Stimulated activated naive CD8-positive, alpha-beta T cell treated with anti-CD3 and anti-CD28 coated beads, Interleukin-15, Interleukin-2, amounts not matched to agents 100 ng/mL and 50 ng/mL, for 24 hours (primary cell): ENCODE measurements around the gene ARHGAP44.

Experiments used
- H3K27ac Mint-ChIP-seq: one replicate; pipeline ENCODE4 v1.8.0; 2021; ENCODE audit warnings: mild to moderate bottlenecking, mixed read lengths
- H3K27me3 Mint-ChIP-seq: one replicate; pipeline ENCODE4 v1.8.0; 2021; ENCODE audit warnings: mixed read lengths
- H3K36me3 Mint-ChIP-seq: one replicate; pipeline ENCODE4 v1.8.0; 2021; ENCODE audit warnings: low read depth, mixed read lengths
- H3K4me1 Mint-ChIP-seq: one replicate; pipeline ENCODE4 v1.8.0; 2021; ENCODE audit warnings: low read depth, mixed read lengths
- H3K4me3 Mint-ChIP-seq: one replicate; pipeline ENCODE4 v1.8.0; 2021; ENCODE audit warnings: mild to moderate bottlenecking, mixed read lengths
- H3K9me3 Mint-ChIP-seq: one replicate; pipeline ENCODE4 v1.8.0; 2021; ENCODE audit warnings: mixed read lengths

Gene ARHGAP44

GRCh38 chr17:12996941-12997340, 207.6 kb downstream of the ARHGAP44 start:
- no peaks in the 10 kb centered on the region for H3K27me3 Mint-ChIP-seq
- H3K27ac Mint-ChIP-seq = no peak overlapping the region
- H3K4me3 Mint-ChIP-seq = no peak overlapping the region
- no peaks in the 10 kb centered on the region for H3K4me1 Mint-ChIP-seq
- H3K36me3 Mint-ChIP-seq = peaks cover 58% of the 10 kb centered on the region
- no peaks in the 10 kb centered on the region for H3K9me3 Mint-ChIP-seq

DNA sequence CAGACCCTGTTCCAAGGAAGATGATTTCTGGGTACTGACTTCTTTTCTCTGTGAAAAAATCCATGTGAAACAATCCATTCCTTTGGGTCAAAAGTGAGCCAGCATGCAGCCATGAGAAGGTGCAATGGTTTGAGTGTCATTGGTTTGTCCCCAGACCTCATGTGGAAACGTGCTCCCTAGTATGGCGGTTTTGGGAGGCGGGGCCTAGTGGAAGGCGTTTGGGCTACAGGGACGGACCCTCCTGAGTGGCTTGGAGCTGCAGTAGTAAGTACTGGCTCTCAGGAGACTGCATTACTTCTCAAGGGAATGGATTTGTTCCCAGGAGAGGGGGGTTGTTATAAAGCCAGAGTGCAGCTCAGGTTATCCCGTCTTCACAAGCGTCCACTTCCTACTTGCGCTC, 209.2 kb downstream of the ARHGAP44 start:
- Mint-ChIP-seq H3K4me1 (no peaks in the 10 kb centered on the region), H3K4me3 (no peak overlapping the region), H3K36me3 (peaks cover 48% of the 10 kb centered on the region), H3K27me3 (no peaks in the 10 kb centered on the region), H3K9me3 (no peaks in the 10 kb centered on the region), H3K27ac (no peak overlapping the region)

DNA sequence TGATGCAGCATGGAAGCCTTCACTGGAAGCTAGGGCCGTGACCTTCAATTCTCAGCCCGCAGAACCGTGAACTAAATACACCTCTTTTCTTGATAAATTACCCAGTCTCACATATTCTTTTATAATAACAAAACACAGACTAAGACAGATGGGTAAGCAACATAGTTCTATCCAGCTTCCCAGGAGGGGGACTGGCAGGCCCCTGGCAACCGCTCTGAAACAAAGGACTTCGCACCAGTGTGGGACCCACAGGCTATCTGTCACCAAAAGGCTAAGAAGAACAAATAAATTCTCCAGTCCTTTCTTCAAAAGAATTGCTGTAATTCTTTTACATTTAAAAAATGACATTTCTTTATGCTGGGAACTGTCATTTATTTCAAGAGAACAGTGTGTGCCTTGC, 209.6 kb downstream of the ARHGAP44 start:
- H3K9me3 Mint-ChIP-seq = no peaks in the 10 kb centered on the region
- no peaks in the 10 kb centered on the region for H3K4me1 Mint-ChIP-seq
- peaks cover 51% of the 10 kb centered on the region for H3K36me3 Mint-ChIP-seq
- no peaks in the 10 kb centered on the region for H3K27me3 Mint-ChIP-seq
- no peak overlapping the region for H3K4me3 Mint-ChIP-seq
- H3K27ac Mint-ChIP-seq = no peak overlapping the region

DNA sequence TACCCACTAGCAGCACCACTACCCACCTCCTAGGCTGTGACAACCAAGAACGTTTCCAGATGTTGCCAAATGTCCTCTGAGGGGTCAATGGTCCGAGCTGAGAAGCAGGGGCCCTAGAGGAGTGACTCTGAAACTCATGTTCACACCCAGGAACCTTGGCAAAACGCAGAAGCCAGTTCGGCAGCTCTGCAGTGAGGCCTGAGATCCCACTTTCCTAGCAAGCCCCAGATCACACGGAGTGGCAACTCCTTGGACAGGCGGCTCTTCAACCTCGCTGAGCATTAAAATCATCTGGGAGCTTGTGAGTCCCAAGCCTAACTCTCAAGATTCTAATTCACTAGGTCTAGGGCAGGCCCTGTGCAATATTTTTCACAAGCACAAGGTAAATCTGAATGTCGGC, 211.3 kb downstream of the ARHGAP44 start:
- Mint-ChIP-seq H3K4me1 (no peaks in the 10 kb centered on the region), H3K4me3 (no peak overlapping the region), H3K36me3 (peaks cover 55% of the 10 kb centered on the region), H3K27ac (no peak overlapping the region), H3K9me3 (no peaks in the 10 kb centered on the region), H3K27me3 (no peaks in the 10 kb centered on the region)

DNA sequence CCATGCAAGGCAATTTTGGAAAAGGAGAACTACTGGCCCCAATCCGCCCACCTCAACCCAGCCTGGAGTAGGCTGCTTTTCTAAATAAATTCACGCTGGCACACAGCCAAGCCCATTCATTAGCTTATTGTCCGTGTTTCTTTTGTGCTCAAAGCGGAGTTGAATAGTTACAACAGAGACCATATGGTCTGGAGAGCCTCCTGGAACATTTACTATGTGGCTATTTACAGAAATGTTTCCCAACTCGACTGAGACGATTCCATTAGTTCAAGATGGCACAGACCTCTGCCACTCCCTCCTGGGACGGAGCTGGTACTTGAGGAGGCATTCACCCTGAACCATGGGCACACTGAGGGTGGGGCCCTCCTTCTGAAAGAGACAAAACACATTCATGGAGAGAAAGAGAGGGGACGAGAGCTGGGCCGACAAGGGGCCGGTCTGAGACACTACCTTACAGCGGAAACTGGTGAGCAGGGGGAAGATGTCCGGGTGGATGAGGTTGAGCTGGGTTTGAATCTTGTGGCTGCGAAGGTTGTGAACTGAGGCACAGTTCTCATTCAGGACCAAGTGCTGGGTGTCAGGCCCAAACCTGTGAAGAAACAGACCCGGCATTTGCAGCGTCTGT, 212.8 kb downstream of the ARHGAP44 start:
- Mint-ChIP-seq H3K27ac (no peak overlapping the region), H3K9me3 (no peaks in the 10 kb centered on the region), H3K4me3 (no peak overlapping the region), H3K36me3 (peaks cover 48% of the 10 kb centered on the region), H3K27me3 (no peaks in the 10 kb centered on the region), H3K4me1 (no peaks in the 10 kb centered on the region)

GRCh38 chr17:13002761-13003453, 213.6 kb downstream of the ARHGAP44 start:
- Mint-ChIP-seq H3K9me3 (no peaks in the 10 kb centered on the region), H3K27ac (no peak overlapping the region), H3K27me3 (no peaks in the 10 kb centered on the region), H3K4me3 (no peak overlapping the region), H3K4me1 (no peaks in the 10 kb centered on the region), H3K36me3 (peaks cover 47% of the 10 kb centered on the region)

- Mint-ChIP-seq H3K4me3 (no peak overlapping the region), H3K4me1 (no peaks in the 10 kb centered on the region), H3K36me3 (peaks cover 42% of the 10 kb centered on the region), H3K27ac (no peak overlapping the region), H3K27me3 (no peaks in the 10 kb centered on the region), H3K9me3 (no peaks in the 10 kb centered on the region)
Observed at GRCh38 chr17:13003454-13003851, 214.2 kb downstream of the ARHGAP44 start.

DNA sequence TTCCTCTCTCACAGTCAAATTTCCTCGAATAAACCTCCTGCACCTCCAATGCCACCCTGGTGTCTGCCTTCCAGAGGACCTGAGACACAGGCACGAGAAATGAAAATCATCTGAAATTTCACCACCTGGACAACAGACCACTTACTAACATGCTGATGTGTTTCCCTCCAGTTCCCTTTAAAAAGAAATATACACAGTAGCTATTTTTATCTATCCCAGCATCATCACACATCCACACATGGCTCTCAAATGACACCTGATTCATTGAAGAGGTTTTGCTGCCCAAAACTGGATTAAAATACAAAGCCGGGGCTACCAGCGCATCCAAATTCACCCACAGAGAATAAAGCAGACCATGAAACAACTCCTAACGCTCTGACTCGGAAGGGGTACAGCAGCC, 214.6 kb downstream of the ARHGAP44 start:
- H3K36me3 Mint-ChIP-seq = peaks cover 38% of the 10 kb centered on the region
- no peaks in the 10 kb centered on the region for H3K9me3 Mint-ChIP-seq
- H3K27me3 Mint-ChIP-seq = no peaks in the 10 kb centered on the region
- H3K4me1 Mint-ChIP-seq = no peaks in the 10 kb centered on the region
- peak overlapping the region; percentile 11 for H3K27ac Mint-ChIP-seq
- H3K4me3 Mint-ChIP-seq = no peak overlapping the region

DNA sequence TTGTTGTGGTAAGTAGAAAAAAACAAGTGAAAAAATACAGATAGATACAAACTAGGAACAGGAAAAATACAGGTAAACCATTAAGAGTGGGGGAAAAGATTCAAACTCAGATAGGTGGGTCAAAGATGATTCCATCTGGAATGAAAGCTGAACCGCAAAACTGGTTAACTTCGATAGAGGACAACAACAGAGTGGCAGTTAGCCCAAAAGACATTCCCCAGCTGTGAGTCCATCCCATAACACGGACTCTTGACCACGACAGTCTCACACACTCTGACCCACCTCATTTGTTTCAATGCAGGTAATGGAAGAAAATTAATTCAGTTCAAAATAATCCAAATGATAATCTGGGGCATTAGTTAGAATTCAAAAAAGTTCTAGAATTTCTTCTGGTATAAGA, 215.0 kb downstream of the ARHGAP44 start:
- H3K27me3 Mint-ChIP-seq = no peaks in the 10 kb centered on the region
- H3K4me3 Mint-ChIP-seq = no peak overlapping the region
- H3K36me3 Mint-ChIP-seq = peaks cover 35% of the 10 kb centered on the region
- no peak overlapping the region for H3K27ac Mint-ChIP-seq
- H3K4me1 Mint-ChIP-seq = no peaks in the 10 kb centered on the region
- H3K9me3 Mint-ChIP-seq = no peaks in the 10 kb centered on the region

- Mint-ChIP-seq H3K27me3 (no peaks in the 10 kb centered on the region), H3K9me3 (no peaks in the 10 kb centered on the region), H3K4me1 (no peaks in the 10 kb centered on the region), H3K36me3 (peaks cover 44% of the 10 kb centered on the region), H3K27ac (no peak overlapping the region), H3K4me3 (no peak overlapping the region)
Observed at GRCh38 chr17:13005530-13005929, 216.2 kb downstream of the ARHGAP44 start.

DNA sequence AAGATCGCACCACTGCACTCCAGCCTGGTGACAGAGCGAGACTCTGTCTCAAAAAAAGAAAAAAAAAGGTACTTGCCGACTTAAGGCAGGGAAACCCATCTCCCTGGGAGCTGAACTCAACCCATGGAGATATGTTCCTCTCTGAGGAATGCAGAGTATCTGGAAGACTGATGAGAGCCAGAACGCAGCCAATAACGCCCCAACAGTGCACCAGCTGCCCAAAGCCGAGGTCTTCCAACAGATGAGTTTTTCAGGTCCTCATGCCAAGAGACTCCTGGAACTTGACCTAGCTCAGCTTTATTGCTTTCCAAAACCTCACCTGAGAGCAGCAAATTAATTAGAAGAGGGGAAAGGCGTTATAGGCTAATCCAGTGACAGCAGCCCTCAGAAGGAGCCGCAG, 219.2 kb downstream of the ARHGAP44 start:
- H3K4me1 Mint-ChIP-seq = no peaks in the 10 kb centered on the region
- H3K9me3 Mint-ChIP-seq = no peaks in the 10 kb centered on the region
- no peak overlapping the region for H3K27ac Mint-ChIP-seq
- peaks cover 65% of the 10 kb centered on the region for H3K36me3 Mint-ChIP-seq
- no peak overlapping the region for H3K4me3 Mint-ChIP-seq
- H3K27me3 Mint-ChIP-seq = no peaks in the 10 kb centered on the region

GRCh38 chr17:13010959-13011358, 221.7 kb downstream of the ARHGAP44 start:
- Mint-ChIP-seq H3K4me3 (no peak overlapping the region), H3K9me3 (no peaks in the 10 kb centered on the region), H3K36me3 (peaks cover 68% of the 10 kb centered on the region), H3K4me1 (peaks cover 12% of the 10 kb centered on the region), H3K27ac (no peak overlapping the region), H3K27me3 (no peaks in the 10 kb centered on the region)

- Mint-ChIP-seq H3K27ac (peak overlapping the region; percentile 12), H3K9me3 (no peaks in the 10 kb centered on the region), H3K27me3 (no peaks in the 10 kb centered on the region), H3K36me3 (peaks cover 66% of the 10 kb centered on the region), H3K4me1 (peaks cover 28% of the 10 kb centered on the region), H3K4me3 (no peak overlapping the region)
Observed at GRCh38 chr17:13014801-13015200, 225.5 kb downstream of the ARHGAP44 start.

- peaks cover 28% of the 10 kb centered on the region for H3K4me1 Mint-ChIP-seq
- peak overlapping the region; percentile 95 for H3K4me3 Mint-ChIP-seq
- peak overlapping the region; percentile 89 for H3K27ac Mint-ChIP-seq
- no peaks in the 10 kb centered on the region for H3K27me3 Mint-ChIP-seq
- no peaks in the 10 kb centered on the region for H3K9me3 Mint-ChIP-seq
- peaks cover 46% of the 10 kb centered on the region for H3K36me3 Mint-ChIP-seq
Observed at GRCh38 chr17:13016881-13017654, 227.8 kb downstream of the ARHGAP44 start.

DNA sequence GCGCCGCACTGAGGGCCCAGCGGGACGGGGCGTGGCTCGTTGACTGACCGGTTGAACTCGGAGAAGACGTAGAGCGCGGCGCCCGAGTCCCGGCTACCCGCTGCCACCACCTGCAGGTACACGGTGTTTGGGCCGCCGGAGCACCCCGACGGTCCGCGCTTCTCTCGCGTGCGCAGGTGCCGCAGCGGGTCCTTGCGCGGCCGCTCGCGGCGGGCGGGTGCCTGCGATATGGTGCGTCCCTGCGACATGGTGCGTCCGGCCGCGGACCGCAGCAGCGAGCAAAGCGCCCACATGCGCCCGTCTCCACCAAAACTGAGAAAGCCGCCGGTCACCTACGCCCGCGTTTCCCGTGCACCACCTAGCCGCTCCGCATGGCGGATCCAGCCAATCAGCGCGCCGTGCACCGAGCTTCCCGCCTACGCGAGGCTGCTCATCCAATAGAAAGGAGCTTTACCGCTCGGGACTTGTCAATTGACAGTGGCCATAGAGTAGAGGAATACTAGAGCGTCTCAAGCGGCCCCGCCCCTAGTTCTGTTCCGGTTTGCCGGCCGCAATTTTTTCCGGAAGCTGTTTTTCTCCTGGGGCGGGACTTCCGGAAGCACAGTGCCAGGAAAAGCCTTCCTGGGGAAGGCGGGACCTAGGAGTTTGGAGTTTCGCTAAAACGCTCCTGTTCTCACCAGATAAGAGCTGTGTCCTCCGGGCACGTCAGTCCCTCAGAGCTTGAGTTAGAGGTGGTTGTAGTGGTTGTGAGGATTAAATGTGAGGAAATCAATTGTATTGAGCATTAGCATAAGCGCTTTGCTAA, 228.6 kb downstream of the ARHGAP44 start, which contains the start of gene ELAC2:
Gene ELAC2, minus strand, starts transcription at position 373 of the 805 bp plus-strand sequence. Its CDS starts 80 bp downstream, at position 293.
- Mint-ChIP-seq H3K36me3 (peaks cover 40% of the 10 kb centered on the region), H3K9me3 (no peaks in the 10 kb centered on the region), H3K4me1 (peaks cover 28% of the 10 kb centered on the region), H3K27me3 (no peaks in the 10 kb centered on the region), H3K27ac (peak within 1 kb of the TSS; percentile 96), H3K4me3 (peak within 1 kb of the TSS; percentile 95)
